Fibroblast of lung (primary cell): Measurements from ENCODE around the gene FMN1. TPM values are rescaled to one million over a fixed set of nuclear protein-coding genes. Genes with fewer than 3 reads are reported as not detected.

Source experiments
- DNase-seq, 2 donors: peaks; one replicate each; pipeline versions ENCODE4 v3.0.0 to v3.0.0-alpha.2; 2010; ENCODE audit warnings: low read depth in 2 of 2
- H2AFZ ChIP-seq: 2 replicates; pipeline ENCODE4 v1.5.1; 2012; ENCODE audit warnings: low read length, control low read depth, inconsistent platforms
- H3K27ac ChIP-seq: 2 replicates; pipeline ENCODE4 v1.5.1; 2011; ENCODE audit warnings: low read length, control low read depth; ENCODE audit not compliant: insufficient read depth
- H3K27me3 ChIP-seq: 2 replicates; pipeline ENCODE4 v1.5.1; 2011; ENCODE audit warnings: mild to moderate bottlenecking, low read length; ENCODE audit not compliant: control insufficient read depth, insufficient read depth
- H3K36me3 ChIP-seq: 2 replicates; pipeline ENCODE4 v1.5.1; 2011; ENCODE audit warnings: low read length; ENCODE audit not compliant: control insufficient read depth, insufficient read depth
- H3K4me1 ChIP-seq: 2 replicates; pipeline ENCODE4 v1.5.1; 2011; ENCODE audit warnings: low read length; ENCODE audit not compliant: control insufficient read depth, insufficient read depth; ENCODE audit errors: extremely low read depth
- H3K4me2 ChIP-seq: 2 replicates; pipeline ENCODE4 v1.5.1; 2011; ENCODE audit warnings: low read length, control low read depth; ENCODE audit not compliant: insufficient read depth; ENCODE audit errors: extremely low read depth
- H3K4me3 ChIP-seq, 4 experiments: fragments of 200-600 bp in 1 of 4; sonication (generic) in 1 of 4; replicated peaks in 1 of 4; 2 replicates each; pipeline ENCODE4 v1.5.1; 2011 to 2016; ENCODE audit warnings: low read length in 4 of 4, low read depth in 3 of 4, mild to moderate bottlenecking in 3 of 4, control low read depth in 2 of 4, inconsistent platforms in 1 of 4, mixed read lengths in 1 of 4; ENCODE audit not compliant: insufficient read depth in 1 of 4; ENCODE audit errors: control extremely low read depth in 1 of 4
- H3K79me2 ChIP-seq: 2 replicates; pipeline ENCODE4 v1.5.1; 2012; ENCODE audit warnings: mild to moderate bottlenecking, low read length, inconsistent platforms; ENCODE audit not compliant: control insufficient read depth, insufficient read depth
- H3K9ac ChIP-seq: 2 replicates; pipeline ENCODE4 v1.5.1; 2011; ENCODE audit warnings: mild to moderate bottlenecking, low read length, control low read depth; ENCODE audit not compliant: insufficient read depth
- H3K9me3 ChIP-seq: 2 replicates; pipeline ENCODE4 v1.5.1; 2012; ENCODE audit warnings: low read depth, low read length; ENCODE audit not compliant: control insufficient read depth, insufficient read depth
- H4K20me1 ChIP-seq: 2 replicates; pipeline ENCODE4 v1.5.1; 2011; ENCODE audit warnings: low read length; ENCODE audit not compliant: control insufficient read depth, insufficient read depth; ENCODE audit errors: extremely low read depth
- CTCF ChIP-seq, 2 donors: IDR thresholded peaks in 1 of 2; conservative IDR thresholded peaks in 1 of 2; 1 replicate in 1 of 2; 2 replicates in 1 of 2; pipeline ENCODE4 v1.5.1; 2011 to 2012; ENCODE audit warnings: low read length in 2 of 2, control low read depth in 1 of 2, inconsistent platforms in 1 of 2, low read depth in 1 of 2, mild to moderate bottlenecking in 1 of 2
- EZH2 ChIP-seq: IDR thresholded peaks from 2 replicates; pipeline ENCODE4 v1.5.1; 2012; ENCODE audit warnings: low read length, control low read depth, mild to moderate bottlenecking; ENCODE audit errors: missing control alignments
- polyA plus RNA-seq, 2 donors: library from polyadenylated mRNA; depleted of rRNA in 1 of 2; stranded (reverse) in 1 of 2; unstranded in 1 of 2; fragments of >200 nt; gene quantifications; 2 replicates each; pipeline ENCODE4 v1.2.1, GENCODE V29; 2011 to 2012; ENCODE audit warnings: missing spikeins in 1 of 2
- total RNA-seq: library from RNA; depleted of rRNA; stranded (reverse); fragments of >200 nt; gene quantifications from 2 replicates; pipeline ENCODE4 v1.2.1, GENCODE V29; 2014

The FMN1 gene
- total and polyA plus RNA-seq, 2 donors (not counting 1 experiment from before 2014, with no cell fraction given): 7.5 to 43.8 TPM

GRCh38 chr15:33005582-33005981 lies 188.9 kb downstream of the FMN1 start:
- Histone ChIP-seq H2AFZ (no peak overlapping the region), H4K20me1 (peaks cover 2% of the 10 kb centered on the region), H3K36me3 (no peaks in the 10 kb centered on the region), H3K4me2 (no peak overlapping the region), H3K9ac (no peak overlapping the region), H3K27ac (no peak overlapping the region), H3K79me2 (peaks cover 10% of the 10 kb centered on the region), H3K4me1 (peaks cover 9% of the 10 kb centered on the region), H3K9me3 (no peaks in the 10 kb centered on the region), H3K27me3 (no peaks in the 10 kb centered on the region), H3K4me3 (no peak overlapping the region)
- no peak for TF ChIP-seq CTCF (conservative IDR thresholded peaks at IDR 0.05 in 1 of 2, IDR thresholded peaks at IDR 0.05 in 1 of 2; ENCODE audit: low read depth in 1 of 2, low read length in 2 of 2)
- TF ChIP-seq EZH2: no peak
- no peak for DNase-seq

GRCh38 chr15:33001926-33002325 lies 192.6 kb downstream of the FMN1 start:
- no peaks in the 10 kb centered on the region for H3K27me3 ChIP-seq
- peaks cover 3% of the 10 kb centered on the region for H3K79me2 ChIP-seq
- no peaks in the 10 kb centered on the region for H3K4me1 ChIP-seq
- no peaks in the 10 kb centered on the region for H3K9me3 ChIP-seq
- H3K4me2 ChIP-seq: no peak overlapping the region
- H4K20me1 ChIP-seq: peaks cover 2% of the 10 kb centered on the region
- TF ChIP-seq EZH2: no peak
- TF ChIP-seq CTCF (conservative IDR thresholded peaks at IDR 0.05 in 1 of 2, IDR thresholded peaks at IDR 0.05 in 1 of 2; ENCODE audit: low read depth in 1 of 2, low read length in 2 of 2): no peak
- no peak overlapping the region for H3K4me3 ChIP-seq
- peak in 1 of 2 donors; percentile 32 for DNase-seq
- no peak overlapping the region for H3K9ac ChIP-seq
- no peak overlapping the region for H2AFZ ChIP-seq
- H3K27ac ChIP-seq: no peak overlapping the region
- H3K36me3 ChIP-seq: no peaks in the 10 kb centered on the region

GRCh38 chr15:32998979-32999672 lies 195.4 kb downstream of the FMN1 start:
- TF ChIP-seq CTCF (conservative IDR thresholded peaks at IDR 0.05 in 1 of 2, IDR thresholded peaks at IDR 0.05 in 1 of 2; ENCODE audit: low read depth in 1 of 2, low read length in 2 of 2) (no peak), EZH2 (no peak)
- peaks cover 2% of the 10 kb centered on the region for H3K4me1 ChIP-seq
- H3K27ac ChIP-seq: no peak overlapping the region
- DNase-seq: peak in 1 of 2 donors; percentile 45
- H2AFZ ChIP-seq: no peak overlapping the region
- H3K79me2 ChIP-seq: peaks cover 6% of the 10 kb centered on the region
- H3K27me3 ChIP-seq: no peaks in the 10 kb centered on the region
- H3K9ac ChIP-seq: no peak overlapping the region
- H4K20me1 ChIP-seq: peaks cover 2% of the 10 kb centered on the region
- no peak overlapping the region for H3K4me3 ChIP-seq
- no peaks in the 10 kb centered on the region for H3K36me3 ChIP-seq
- no peaks in the 10 kb centered on the region for H3K9me3 ChIP-seq
- H3K4me2 ChIP-seq: no peak overlapping the region
